IPS DF 6.9 (cell line): ENCODE results near the gene POU6F2.

Source experiments
- DNase-seq: peaks from one replicate; pipeline ENCODE4 v3.0.0-alpha.2; 2013; ENCODE audit warnings: low read depth, low spot score
- H3K27ac ChIP-seq: one replicate; pipeline ENCODE4 v1.5.1; 2013; ENCODE audit warnings: low read length, control low read depth
- H3K27me3 ChIP-seq: 2 replicates; pipeline ENCODE4 v1.6.1; 2013; ENCODE audit warnings: mild to moderate bottlenecking, low read length; ENCODE audit not compliant: control insufficient read depth, insufficient read depth
- H3K36me3 ChIP-seq: 2 replicates; pipeline ENCODE4 v1.6.1; 2013; ENCODE audit warnings: low read length; ENCODE audit not compliant: control insufficient read depth, insufficient read depth
- H3K4me1 ChIP-seq: 2 replicates; pipeline ENCODE4 v1.6.1; 2013; ENCODE audit warnings: low read length; ENCODE audit not compliant: control insufficient read depth, insufficient read depth
- H3K4me3 ChIP-seq: 2 replicates; pipeline ENCODE4 v1.5.1; 2013; ENCODE audit warnings: mild to moderate bottlenecking, low read length
- H3K9me3 ChIP-seq: 2 replicates; pipeline ENCODE4 v1.6.1; 2013; ENCODE audit warnings: low read length, inconsistent platforms; ENCODE audit not compliant: control insufficient read depth, insufficient read depth
- WGBS: extraction: QIAGEN DNeasy Blood & Tissue Kit; methylation state at CpG from one replicate; pipeline ENCODE4 v1.1.7; 2013; ENCODE audit warnings: mixed read lengths, missing lambda C conversion rate; ENCODE audit not compliant: insufficient read length, insufficient coverage; 5-methylcytosine and 5-hydroxymethylcytosine counted together

Gene POU6F2

DNA sequence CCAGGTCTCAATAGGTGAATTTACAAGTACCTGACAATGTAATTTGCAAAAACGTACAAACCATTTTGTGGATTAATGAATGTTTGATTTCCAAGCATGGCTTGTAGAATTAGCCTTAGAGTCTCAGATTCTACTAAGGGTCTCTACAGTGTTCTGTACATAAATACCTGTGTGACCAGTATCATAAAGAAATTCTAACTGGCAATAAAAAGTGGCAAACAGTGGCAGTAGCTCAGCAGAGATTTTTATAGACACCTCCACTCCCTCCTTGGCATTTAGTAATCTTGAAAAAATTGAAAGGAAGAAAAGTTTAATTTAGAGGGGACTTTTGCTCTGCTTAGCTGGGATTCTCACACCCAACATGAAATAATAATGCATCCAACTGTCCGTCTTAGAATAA lies 220.8 kb downstream of the POU6F2 start:
- H3K36me3 ChIP-seq = no peaks in the 10 kb centered on the region
- H3K27me3 ChIP-seq = no peaks in the 10 kb centered on the region
- H3K27ac ChIP-seq = no peak overlapping the region
- no peaks in the 10 kb centered on the region for H3K9me3 ChIP-seq
- WGBS = no CpG with 5 or more reads among the region's 2 CpGs
- no peak overlapping the region for H3K4me3 ChIP-seq
- H3K4me1 ChIP-seq = no peaks in the 10 kb centered on the region
- DNase-seq = no peak

DNA sequence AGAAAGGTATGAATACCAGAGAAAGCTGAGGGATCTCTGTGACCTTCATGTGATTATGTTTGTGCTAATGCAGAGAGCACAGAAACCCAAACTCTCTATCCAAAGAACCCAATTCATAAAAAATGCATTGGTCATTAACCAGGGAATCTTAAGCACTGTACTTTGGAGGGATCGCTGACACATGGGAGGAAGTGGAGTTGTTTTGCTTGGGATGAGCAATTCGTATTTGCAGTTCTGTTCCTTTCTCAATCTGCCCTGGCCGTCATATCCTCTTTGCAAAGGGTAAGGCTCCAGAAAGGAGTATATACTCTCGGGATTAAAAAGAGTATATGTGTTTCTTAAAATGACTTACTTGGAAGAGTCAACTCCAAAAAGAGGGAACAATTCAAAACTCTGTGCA lies 221.3 kb downstream of the POU6F2 start:
- H3K4me1 ChIP-seq = no peaks in the 10 kb centered on the region
- DNase-seq = no peak
- no peaks in the 10 kb centered on the region for H3K27me3 ChIP-seq
- no peak overlapping the region for H3K27ac ChIP-seq
- H3K4me3 ChIP-seq = no peak overlapping the region
- no peaks in the 10 kb centered on the region for H3K36me3 ChIP-seq
- no peaks in the 10 kb centered on the region for H3K9me3 ChIP-seq
- WGBS = no CpG with 5 or more reads among the region's 4 CpGs

DNA sequence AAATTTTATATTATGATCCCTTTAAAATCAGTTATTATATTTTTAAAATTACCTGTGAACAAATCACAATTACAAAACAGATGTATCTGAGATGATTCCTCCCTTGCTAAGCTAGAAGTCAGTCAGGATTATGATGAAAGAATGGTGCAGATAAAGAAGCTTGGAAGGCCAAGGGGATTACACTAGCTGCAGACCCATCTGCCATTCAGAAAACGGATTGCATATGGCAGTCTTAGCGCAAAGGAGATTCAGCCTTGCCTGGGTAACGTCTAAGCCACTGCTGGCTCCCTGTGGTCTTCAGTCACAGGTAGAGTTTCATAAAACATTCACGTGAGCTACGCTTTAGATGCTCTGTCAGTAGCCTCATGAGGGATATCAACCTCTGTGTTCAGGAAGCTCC lies 222.2 kb downstream of the POU6F2 start:
- Histone ChIP-seq H3K27me3 (no peaks in the 10 kb centered on the region), H3K9me3 (no peaks in the 10 kb centered on the region), H3K4me3 (no peak overlapping the region), H3K36me3 (no peaks in the 10 kb centered on the region), H3K4me1 (no peaks in the 10 kb centered on the region), H3K27ac (no peak overlapping the region)
- WGBS = no CpG with 5 or more reads among the region's 5 CpGs
- no peak for DNase-seq

DNA sequence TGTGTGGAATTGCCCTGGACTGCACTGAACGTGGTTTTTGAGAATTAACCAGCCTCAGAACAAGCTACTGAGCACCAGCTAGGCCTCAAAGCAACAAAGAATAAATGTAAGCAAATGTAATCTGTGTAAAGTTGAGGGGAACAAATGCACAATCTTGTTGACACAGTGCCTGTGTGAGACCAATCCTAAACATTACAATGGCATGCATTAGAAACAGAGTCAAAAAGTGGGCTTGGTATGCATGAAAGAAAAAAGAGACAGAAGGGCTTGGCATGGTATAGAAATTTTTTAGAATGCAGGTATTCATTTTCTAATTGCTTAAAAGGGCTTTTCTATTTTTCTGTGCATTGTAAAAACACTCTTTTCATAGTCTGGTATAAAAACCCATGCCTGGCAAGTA lies 224.3 kb downstream of the POU6F2 start:
- H3K4me3 ChIP-seq = no peak overlapping the region
- no peaks in the 10 kb centered on the region for H3K4me1 ChIP-seq
- no CpG with 5 or more reads among the region's 1 CpG for WGBS
- no peaks in the 10 kb centered on the region for H3K27me3 ChIP-seq
- H3K9me3 ChIP-seq = no peaks in the 10 kb centered on the region
- H3K27ac ChIP-seq = no peak overlapping the region
- no peaks in the 10 kb centered on the region for H3K36me3 ChIP-seq
- DNase-seq = no peak

DNA sequence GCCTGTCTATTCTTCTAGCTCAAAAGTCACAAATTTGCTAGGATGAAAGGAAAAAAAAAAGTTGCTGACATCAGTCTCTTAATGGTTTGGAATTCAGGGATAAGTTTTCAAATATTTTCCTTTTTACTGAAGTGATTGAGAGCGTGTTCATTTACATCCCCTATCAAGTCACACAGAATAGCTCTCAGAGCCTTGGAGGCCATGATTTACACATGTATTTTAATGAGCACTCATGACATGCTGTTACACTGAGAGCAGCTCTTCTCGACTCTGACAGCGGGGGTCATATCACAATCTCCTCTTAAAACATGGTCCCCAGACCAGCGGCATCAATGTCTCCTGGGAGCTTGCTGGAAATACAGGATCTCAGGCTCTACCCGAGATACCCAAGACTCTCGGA lies 232.7 kb downstream of the POU6F2 start:
- Histone ChIP-seq H3K36me3 (no peaks in the 10 kb centered on the region), H3K4me3 (no peak overlapping the region), H3K9me3 (no peaks in the 10 kb centered on the region), H3K27ac (no peak overlapping the region), H3K27me3 (no peaks in the 10 kb centered on the region), H3K4me1 (no peaks in the 10 kb centered on the region)
- WGBS = no CpG with 5 or more reads among the region's 6 CpGs
- no peak for DNase-seq

DNA sequence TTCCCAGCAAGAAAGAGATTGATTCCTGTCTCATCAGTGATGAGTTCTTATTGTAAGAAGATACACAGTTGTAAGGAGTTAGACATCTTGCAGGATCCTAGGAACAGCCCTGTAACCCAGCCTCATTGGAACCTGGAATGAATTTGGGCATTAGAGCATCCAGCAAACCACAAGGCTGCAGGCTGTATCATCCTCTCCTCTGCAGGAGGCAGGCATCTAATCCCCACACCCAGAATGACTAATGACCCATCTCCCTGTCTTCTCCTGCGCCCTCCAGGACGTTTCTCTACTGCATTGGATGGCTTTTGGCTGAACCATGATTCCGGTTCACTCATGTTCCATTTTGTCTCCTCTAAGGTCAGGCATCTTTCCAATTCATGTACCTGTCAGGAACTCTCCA lies 233.9 kb downstream of the POU6F2 start:
- no peaks in the 10 kb centered on the region for H3K9me3 ChIP-seq

DNA sequence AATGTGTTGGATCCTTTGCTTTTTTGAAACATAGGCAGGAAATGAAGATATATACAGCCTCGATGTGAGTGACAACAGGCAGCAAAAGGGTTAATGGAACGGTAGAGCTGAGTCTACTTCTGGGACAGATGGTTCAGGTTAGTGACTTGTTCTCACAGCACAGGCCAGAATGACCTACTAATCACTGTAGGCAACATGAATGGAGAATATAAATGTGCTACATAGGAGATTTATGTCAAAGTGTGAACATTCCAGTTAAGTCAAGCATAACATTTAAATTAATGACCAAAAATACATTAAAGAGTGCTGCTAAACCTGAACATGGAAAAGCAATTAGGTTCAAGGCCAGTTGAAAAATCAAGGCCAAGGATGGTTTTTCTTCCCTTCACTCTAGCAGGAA lies 235.2 kb downstream of the POU6F2 start:
- Histone ChIP-seq H3K27me3 (no peaks in the 10 kb centered on the region), H3K4me1 (no peaks in the 10 kb centered on the region), H3K27ac (no peak overlapping the region), H3K9me3 (no peaks in the 10 kb centered on the region), H3K36me3 (no peaks in the 10 kb centered on the region), H3K4me3 (no peak overlapping the region)
- no CpG with 5 or more reads among the region's 2 CpGs for WGBS
- DNase-seq = no peak

More for the DNA sequence above, 233.9 kb downstream of the POU6F2 start:
- Histone ChIP-seq H3K4me3 (no peak overlapping the region), H3K27me3 (no peaks in the 10 kb centered on the region), H3K27ac (no peak overlapping the region), H3K4me1 (no peaks in the 10 kb centered on the region), H3K36me3 (no peaks in the 10 kb centered on the region)
- no peak for DNase-seq
- WGBS = no CpG with 5 or more reads among the region's 3 CpGs

DNA sequence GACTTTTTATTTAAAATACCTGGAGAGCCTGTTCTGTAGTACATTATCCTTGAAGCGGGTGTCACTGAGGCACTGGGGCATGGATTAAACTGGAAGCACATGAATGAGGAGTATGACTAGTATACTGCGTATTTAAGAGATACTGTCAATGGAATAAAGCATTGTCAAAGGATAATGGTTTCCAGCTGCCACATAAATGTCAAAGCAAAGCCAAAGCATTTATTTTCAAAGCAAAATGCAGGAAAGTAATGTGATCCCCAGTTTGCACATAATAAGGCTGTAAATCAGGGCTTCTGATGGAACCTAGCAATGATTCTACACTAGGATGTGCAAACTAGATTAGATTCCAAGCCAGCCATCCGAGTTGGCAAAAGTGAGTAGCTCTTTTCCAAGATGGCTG lies 240.1 kb downstream of the POU6F2 start:
- WGBS = no CpG with 5 or more reads among the region's 3 CpGs
- DNase-seq = no peak
- H3K27me3 ChIP-seq = no peaks in the 10 kb centered on the region

DNA sequence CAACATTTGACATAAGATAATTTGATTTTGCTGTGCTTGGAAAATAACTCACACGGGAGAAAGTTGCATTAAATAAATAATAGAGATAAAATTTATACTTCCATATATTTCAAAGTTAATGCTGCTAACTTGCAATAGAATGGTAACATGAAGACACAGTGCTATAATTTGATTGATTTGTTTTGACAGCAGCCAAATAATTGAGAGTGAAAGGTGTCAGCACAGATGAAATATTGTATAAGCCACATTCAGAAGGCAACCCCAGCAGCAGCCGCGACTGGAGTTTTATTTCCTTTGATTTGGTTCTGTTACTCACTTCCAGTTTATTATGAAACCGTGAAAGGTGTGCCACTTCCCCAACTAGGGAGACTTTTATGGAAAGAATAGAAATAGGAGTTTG lies 242.2 kb downstream of the POU6F2 start:
- Histone ChIP-seq H3K27me3 (no peaks in the 10 kb centered on the region), H3K4me3 (no peak overlapping the region), H3K9me3 (no peaks in the 10 kb centered on the region), H3K27ac (no peak overlapping the region), H3K36me3 (no peaks in the 10 kb centered on the region), H3K4me1 (no peaks in the 10 kb centered on the region)
- DNase-seq = no peak
- WGBS = no CpG with 5 or more reads among the region's 4 CpGs

More for the DNA sequence above, 240.1 kb downstream of the POU6F2 start:
- H3K4me1 ChIP-seq = no peaks in the 10 kb centered on the region
- H3K4me3 ChIP-seq = no peak overlapping the region
- no peaks in the 10 kb centered on the region for H3K9me3 ChIP-seq
- no peaks in the 10 kb centered on the region for H3K36me3 ChIP-seq
- H3K27ac ChIP-seq = no peak overlapping the region

DNA sequence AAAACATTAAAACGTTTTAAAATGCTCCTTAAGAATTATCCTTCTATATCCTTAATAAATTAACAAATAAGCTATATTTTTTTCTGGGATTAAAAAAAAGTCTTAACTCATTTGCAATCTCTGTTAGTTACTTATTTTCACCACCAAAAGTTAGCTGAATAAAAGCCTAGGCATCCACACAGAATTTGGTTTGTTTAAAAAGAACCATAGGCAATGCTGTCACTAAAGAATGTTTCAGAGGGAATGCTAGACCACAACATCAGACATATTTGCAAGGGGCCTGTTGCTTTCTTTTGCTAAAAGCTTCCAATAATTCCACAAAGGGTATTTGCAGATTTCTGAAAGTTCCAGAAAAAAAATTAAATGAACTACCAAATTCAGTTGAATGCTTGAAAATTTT lies 244.2 kb downstream of the POU6F2 start:
- Histone ChIP-seq H3K27ac (no peak overlapping the region), H3K9me3 (no peaks in the 10 kb centered on the region), H3K4me1 (no peaks in the 10 kb centered on the region), H3K36me3 (no peaks in the 10 kb centered on the region), H3K27me3 (no peaks in the 10 kb centered on the region), H3K4me3 (no peak overlapping the region)
- no CpG with 5 or more reads among the region's 1 CpG for WGBS
- no peak for DNase-seq

DNA sequence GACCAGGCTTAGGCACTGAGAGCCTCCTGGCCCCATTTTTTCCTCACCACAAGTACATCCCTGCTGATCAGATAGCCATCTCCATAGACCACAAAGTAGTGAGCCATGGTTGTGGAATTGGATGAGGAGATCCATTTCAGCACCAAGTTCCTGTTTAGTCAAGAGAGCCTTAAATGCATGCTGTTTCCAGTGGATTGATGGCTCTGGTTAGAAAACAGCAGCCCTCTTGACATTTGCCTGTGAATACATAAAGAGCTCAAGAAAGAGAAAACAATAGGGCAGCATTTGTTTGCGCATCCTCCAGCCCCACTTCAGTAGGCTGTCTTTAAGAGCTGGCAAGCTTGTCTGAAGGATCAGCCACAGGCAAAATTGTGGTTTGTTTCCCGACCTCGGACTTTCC lies 251.2 kb downstream of the POU6F2 start:
- Histone ChIP-seq H3K4me1 (peaks cover 3% of the 10 kb centered on the region; the same call in 1 of the 2 replicates), H3K27ac (no peak overlapping the region), H3K36me3 (no peaks in the 10 kb centered on the region), H3K4me3 (no peak overlapping the region), H3K27me3 (no peaks in the 10 kb centered on the region), H3K9me3 (no peaks in the 10 kb centered on the region)
- no CpG with 5 or more reads among the region's 3 CpGs for WGBS
- DNase-seq = no peak
